ENCODE results near the gene TMEM169.

- TF ChIP-seq POLR2A (IDR thresholded peaks at IDR 0.05): no peak
- no peak for TF ChIP-seq CTCF (IDR thresholded peaks at IDR 0.05)
- no peak for TF ChIP-seq POLR2AphosphoS5 (IDR thresholded peaks at IDR 0.05)
- TF ChIP-seq EP300 (IDR thresholded peaks at IDR 0.05): no peak
These were observed 5.9 kb upstream of the TMEM169 start for GRCh38 chr2:216075510-216076485.
